PC-9 (cell line): ENCODE data around the gene HIF1A. TPM values are rescaled to one million over a fixed set of nuclear protein-coding genes. Genes with fewer than 3 reads are reported as not detected.
"Not testable (repeated sequence)": the region's sequence is repeated elsewhere in the genome, so short reads cannot be mapped to it uniquely, and the experiment has no call there.

Experiments
- BruUV-seq: library from RNA; stranded (reverse); fragments of 400-500 nt; replicated peaks from 2 replicates; lab custom pipeline; 2021; lab: Mats Ljungman, UMichigan
- CTCF ChIA-PET: fragments of 300-600 bp; sonication (Branson Sonifier 250); formaldehyde crosslinking; loops from one replicate; lab custom pipeline; 2022; ENCODE audit warnings: antibody characterized with exemption; lab: Charles Lee
- POLR2A ChIA-PET: fragments of 300-600 bp; sonication (Branson Sonifier 250); formaldehyde crosslinking; loops from one replicate; lab custom pipeline; 2022; ENCODE audit warnings: antibody characterized with exemption; ENCODE audit not compliant: unreplicated experiment; lab: Charles Lee
- DNase-seq, 2 experiments: peaks; one replicate each; pipeline versions ENCODE4 v3.0.0 to v3.0.0-alpha.2; 2015 to 2022; ENCODE audit warnings: mixed read lengths in 1 of 2
- H2AFZ ChIP-seq: fragments of 200-600 bp; sonication (generic); 2 replicates; pipeline ENCODE4 v1.8.1; 2017; ENCODE audit warnings: antibody characterized with exemption
- H3F3A ChIP-seq: fragments of 200-600 bp; sonication (generic); 2 replicates; pipeline ENCODE4 v1.8.1; 2017; ENCODE audit warnings: antibody characterized with exemption, mild to moderate bottlenecking, low read depth; ENCODE audit not compliant: insufficient read depth
- H3K27ac ChIP-seq: fragments of 200-600 bp; sonication (generic); 2 replicates; pipeline ENCODE4 v1.6.1; 2016; ENCODE audit warnings: mixed run types
- H3K27me3 ChIP-seq: fragments of 200-600 bp; sonication (generic); 2 replicates; pipeline ENCODE4 v1.6.1; 2016; ENCODE audit warnings: low read depth, mixed run types; ENCODE audit not compliant: insufficient read depth
- H3K36me3 ChIP-seq: fragments of 200-600 bp; sonication (generic); 2 replicates; pipeline ENCODE4 v1.6.1; 2016; ENCODE audit warnings: low read depth, mixed run types
- H3K4me1 ChIP-seq: fragments of 200-600 bp; sonication (generic); replicated peaks from 2 replicates; pipeline ENCODE4 v1.6.1; 2016; ENCODE audit warnings: mixed run types; ENCODE audit not compliant: insufficient read depth
- H3K4me2 ChIP-seq: fragments of 200-600 bp; sonication (generic); 2 replicates; pipeline ENCODE4 v1.6.1; 2017; ENCODE audit warnings: mixed run types
- H3K4me3 ChIP-seq: fragments of 200-600 bp; sonication (generic); 2 replicates; pipeline ENCODE4 v1.6.1; 2016; ENCODE audit warnings: mixed run types
- H3K79me2 ChIP-seq: fragments of 200-600 bp; sonication (generic); 2 replicates; pipeline ENCODE4 v1.6.1; 2017; ENCODE audit warnings: low read depth, mixed run types
- H3K9me2 ChIP-seq: fragments of 200-600 bp; sonication (generic); 2 replicates; pipeline ENCODE4 v1.8.1; 2017; ENCODE audit warnings: mild to moderate bottlenecking; ENCODE audit not compliant: insufficient read depth
- H3K9me3 ChIP-seq: fragments of 200-600 bp; sonication (generic); 2 replicates; pipeline ENCODE4 v1.8.1; 2016; ENCODE audit warnings: low read depth; ENCODE audit not compliant: insufficient read depth
- H4K20me1 ChIP-seq: fragments of 200-600 bp; sonication (generic); 2 replicates; pipeline ENCODE4 v1.8.1; 2017; ENCODE audit not compliant: insufficient read depth
- CTCF ChIP-seq: fragments of 200-600 bp; sonication (generic); conservative IDR thresholded peaks from 2 replicates; pipeline ENCODE4 v1.6.1; 2017; ENCODE audit warnings: mixed run types, antibody characterized with exemption, mild to moderate bottlenecking, moderate library complexity
- EZH2 ChIP-seq: fragments of 200-600 bp; sonication (generic); IDR thresholded peaks from 2 replicates; pipeline ENCODE4 v1.8.0; 2017; ENCODE audit warnings: antibody characterized with exemption, low read depth
- intact Hi-C: fragments of 100-400 bp; cut with micrococcal nuclease; formaldehyde crosslinking; loops from one replicate; pipeline ENCODE4 v1.10.0; 2022; ENCODE audit not compliant: unreplicated experiment
- total RNA-seq: library from RNA; stranded (reverse); gene quantifications from 2 replicates; pipeline ENCODE4 v1.2.3, GENCODE V29; 2021

Gene HIF1A
- total RNA-seq, 1 experiment from 2014 or later: 146 TPM

- intact Hi-C loops: no loop called here
- peak overlapping the region; percentile 43 for H3K27ac ChIP-seq
- TF ChIP-seq CTCF: no peak
- TF ChIP-seq EZH2: no peak
Observed at GRCh38 chr14:61654026-61654425, 41.3 kb upstream of the HIF1A start.

GRCh38 chr14:61655777-61656176 is 39.5 kb upstream of the HIF1A start:
- H3K4me2 ChIP-seq: no peak overlapping the region
- no TSS peak for BruUV-seq
- H2AFZ ChIP-seq: 0 out of 2 replicates have a peak overlapping the region, but pooled peaks have one; percentile 37
- no peak for TF ChIP-seq CTCF
- no peak for TF ChIP-seq EZH2
- no peak overlapping the region for H3K4me3 ChIP-seq
- peaks cover 10% of the 10 kb centered on the region; the same call in 1 of the 2 replicates for H3F3A ChIP-seq
- no peaks in the 10 kb centered on the region for H3K9me3 ChIP-seq
- ChIA-PET POLR2A (interaction anchor here (0.6 kb wide), 1 partner anchor 80 kb away, joined by 7 read pairs; no protein-coding TSS in a partner anchor), CTCF (no interaction called here)
- intact Hi-C loops: no loop called here
- H3K9me2 ChIP-seq: no peaks in the 10 kb centered on the region
- DNase-seq: no peak
- no peaks in the 10 kb centered on the region for H3K36me3 ChIP-seq
- no peaks in the 10 kb centered on the region for H3K27me3 ChIP-seq
- peaks cover 47% of the 10 kb centered on the region for H3K4me1 ChIP-seq
- no peaks in the 10 kb centered on the region for H4K20me1 ChIP-seq
- peak overlapping the region; percentile 36; the same call in 1 of the 2 replicates for H3K27ac ChIP-seq
- no peaks in the 10 kb centered on the region for H3K79me2 ChIP-seq

More at GRCh38 chr14:61654026-61654425, 41.3 kb upstream of the HIF1A start:
- peaks cover 29% of the 10 kb centered on the region for H3K4me1 ChIP-seq
- no peak for DNase-seq
- no peaks in the 10 kb centered on the region for H3K79me2 ChIP-seq
- no peak overlapping the region for H3K4me3 ChIP-seq
- H2AFZ ChIP-seq: no peak overlapping the region
- H3K27me3 ChIP-seq: no peaks in the 10 kb centered on the region
- no peaks in the 10 kb centered on the region for H3K36me3 ChIP-seq
- H3K4me2 ChIP-seq: no peak overlapping the region
- peaks cover 4% of the 10 kb centered on the region; the same call in 1 of the 2 replicates for H3F3A ChIP-seq
- H3K9me2 ChIP-seq: no peaks in the 10 kb centered on the region; the same call in 1 of the 2 replicates
- no peaks in the 10 kb centered on the region for H3K9me3 ChIP-seq
- ChIA-PET POLR2A (no interaction called here), CTCF (interaction anchor here (1.0 kb wide), 1 partner anchor 34 kb away, joined by 3 read pairs; no protein-coding TSS in a partner anchor)
- no TSS peak for BruUV-seq
- no peaks in the 10 kb centered on the region for H4K20me1 ChIP-seq

- Histone ChIP-seq H3K9me2 (no peaks in the 10 kb centered on the region), H3K4me1 (peaks cover 52% of the 10 kb centered on the region), H3K36me3 (no peaks in the 10 kb centered on the region), H3K79me2 (no peaks in the 10 kb centered on the region), H3F3A (peaks cover 10% of the 10 kb centered on the region; the same call in 1 of the 2 replicates), H2AFZ (peak overlapping the region; percentile 37; the same call in 1 of the 2 replicates), H3K27ac (peak overlapping the region; percentile 36), H3K9me3 (no peaks in the 10 kb centered on the region), H3K4me2 (no peak overlapping the region), H3K27me3 (no peaks in the 10 kb centered on the region), H4K20me1 (no peaks in the 10 kb centered on the region), H3K4me3 (no peak overlapping the region)
- TF ChIP-seq EZH2: no peak
- no peak for TF ChIP-seq CTCF
- CTCF ChIA-PET: interaction anchor here (0.5 to 0.6 kb wide), 2 partner anchors 25 to 75 kb away, joined by 3 read pairs; no protein-coding TSS in a partner anchor
- POLR2A ChIA-PET: interaction anchor here (0.6 kb wide), 1 partner anchor 80 kb away, joined by 7 read pairs; no protein-coding TSS in a partner anchor
- intact Hi-C loops: no loop called here
- peak in 1 of 2 experiments; percentile 58 for DNase-seq
- no TSS peak for BruUV-seq
Observed at GRCh38 chr14:61656341-61656740, 39.0 kb upstream of the HIF1A start.

GRCh38 chr14:61658111-61658510 is 37.2 kb upstream of the HIF1A start:
- H3K4me1 ChIP-seq: peaks cover 65% of the 10 kb centered on the region
- intact Hi-C loops, BruUV-seq: not testable (repeated sequence)

More at GRCh38 chr14:61658111-61658510, 37.2 kb upstream of the HIF1A start:
- H4K20me1 ChIP-seq, H3K9me3 ChIP-seq, H3K9me2 ChIP-seq, H3K36me3 ChIP-seq, H3K4me3 ChIP-seq, POLR2A ChIA-PET, H3K27ac ChIP-seq, H3K27me3 ChIP-seq, H3K4me2 ChIP-seq, H2AFZ ChIP-seq, DNase-seq, CTCF ChIA-PET, H3K79me2 ChIP-seq: not testable (repeated sequence)
- H3F3A ChIP-seq: peaks cover 27% of the 10 kb centered on the region
